ENCODE measurements around the gene DIDO1. TPM values are rescaled to one million over a fixed set of nuclear protein-coding genes. Genes with fewer than 3 reads are reported as not detected.

Gene DIDO1
- total RNA-seq, 1 donor = 46.3 TPM

DNA sequence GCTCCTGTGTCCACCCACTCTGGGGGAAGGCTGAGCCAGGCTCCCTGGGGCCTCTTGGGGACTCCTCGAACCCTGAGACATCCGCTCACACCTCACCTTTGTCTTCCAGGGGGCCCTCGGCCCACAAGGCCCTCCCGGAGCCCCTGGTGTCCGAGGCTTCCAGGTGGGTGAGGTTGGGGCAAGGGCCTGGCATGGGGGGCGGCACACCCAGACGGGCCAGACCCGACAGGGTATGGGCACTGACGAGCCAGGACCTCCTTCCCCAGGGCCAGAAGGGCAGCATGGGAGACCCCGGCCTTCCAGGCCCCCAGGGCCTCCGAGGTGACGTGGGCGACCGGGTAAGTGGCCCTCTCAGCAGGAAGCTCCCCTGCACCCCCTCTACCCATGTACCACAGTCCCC lies 96.1 kb downstream of the DIDO1 start:
- Histone ChIP-seq H3K27ac (ENCODE audit: low read depth, low read length) (no peak overlapping the region), H4K20me1 (ENCODE audit: insufficient read depth, low read length) (no peaks in the 10 kb centered on the region), H2AFZ (ENCODE audit: low read length) (no peak overlapping the region), H3K9me3 (ENCODE audit: low read depth, low read length) (no peaks in the 10 kb centered on the region), H3K4me3 (ENCODE audit: insufficient read depth, low read length) (no peak overlapping the region), H3K4me1 (ENCODE audit: insufficient read depth, low read length) (no peaks in the 10 kb centered on the region), H3K79me2 (ENCODE audit: insufficient read depth, low read length) (no peaks in the 10 kb centered on the region), H3K27me3 (ENCODE audit: insufficient read depth, low read length) (peaks cover 64% of the 10 kb centered on the region), H3K36me3 (ENCODE audit: insufficient read depth, low read length) (no peaks in the 10 kb centered on the region), H3K4me2 (ENCODE audit: insufficient read depth, low read length) (no peak overlapping the region)
- peak; percentile 62 for DNase-seq (ENCODE audit: insufficient read length, low spot score, missing footprints)
- TF ChIP-seq, protein P1, sequence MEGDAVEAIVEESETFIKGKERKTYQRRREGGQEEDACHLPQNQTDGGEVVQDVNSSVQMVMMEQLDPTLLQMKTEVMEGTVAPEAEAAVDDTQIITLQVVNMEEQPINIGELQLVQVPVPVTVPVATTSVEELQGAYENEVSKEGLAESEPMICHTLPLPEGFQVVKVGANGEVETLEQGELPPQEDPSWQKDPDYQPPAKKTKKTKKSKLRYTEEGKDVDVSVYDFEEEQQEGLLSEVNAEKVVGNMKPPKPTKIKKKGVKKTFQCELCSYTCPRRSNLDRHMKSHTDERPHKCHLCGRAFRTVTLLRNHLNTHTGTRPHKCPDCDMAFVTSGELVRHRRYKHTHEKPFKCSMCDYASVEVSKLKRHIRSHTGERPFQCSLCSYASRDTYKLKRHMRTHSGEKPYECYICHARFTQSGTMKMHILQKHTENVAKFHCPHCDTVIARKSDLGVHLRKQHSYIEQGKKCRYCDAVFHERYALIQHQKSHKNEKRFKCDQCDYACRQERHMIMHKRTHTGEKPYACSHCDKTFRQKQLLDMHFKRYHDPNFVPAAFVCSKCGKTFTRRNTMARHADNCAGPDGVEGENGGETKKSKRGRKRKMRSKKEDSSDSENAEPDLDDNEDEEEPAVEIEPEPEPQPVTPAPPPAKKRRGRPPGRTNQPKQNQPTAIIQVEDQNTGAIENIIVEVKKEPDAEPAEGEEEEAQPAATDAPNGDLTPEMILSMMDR (IDR thresholded peaks at IDR 0.05; ENCODE audit: extremely low read depth, low read depth, low read length) = no peak

- H3K4me1 ChIP-seq (ENCODE audit: insufficient read depth, low read length) = peaks cover 3% of the 10 kb centered on the region
- TF ChIP-seq, protein P1 (IDR thresholded peaks at IDR 0.05; ENCODE audit: extremely low read depth, low read depth, low read length) = no peak
- no peaks in the 10 kb centered on the region for H3K9me3 ChIP-seq (ENCODE audit: low read depth, low read length)
- no peak overlapping the region for H3K27ac ChIP-seq (ENCODE audit: low read depth, low read length)
- H3K36me3 ChIP-seq (ENCODE audit: insufficient read depth, low read length) = no peaks in the 10 kb centered on the region
- peak; percentile 90 for DNase-seq (ENCODE audit: insufficient read length, low spot score, missing footprints)
- H3K79me2 ChIP-seq (ENCODE audit: insufficient read depth, low read length) = no peaks in the 10 kb centered on the region
- H3K27me3 ChIP-seq (ENCODE audit: insufficient read depth, low read length) = peaks cover 60% of the 10 kb centered on the region
- no peak overlapping the region for H3K4me3 ChIP-seq (ENCODE audit: insufficient read depth, low read length)
- H3K4me2 ChIP-seq (ENCODE audit: insufficient read depth, low read length) = no peak overlapping the region
- H4K20me1 ChIP-seq (ENCODE audit: insufficient read depth, low read length) = no peaks in the 10 kb centered on the region
- H2AFZ ChIP-seq (ENCODE audit: low read length) = no peak overlapping the region
These were observed 96.8 kb downstream of the DIDO1 start for GRCh38 chr20:62829231-62830230.

GRCh38 chr20:62828511-62829230 lies 97.6 kb downstream of the DIDO1 start:
- Histone ChIP-seq H3K27me3 (ENCODE audit: insufficient read depth, low read length) (peaks cover 55% of the 10 kb centered on the region), H3K27ac (ENCODE audit: low read depth, low read length) (no peak overlapping the region), H3K79me2 (ENCODE audit: insufficient read depth, low read length) (no peaks in the 10 kb centered on the region), H2AFZ (ENCODE audit: low read length) (no peak overlapping the region), H3K36me3 (ENCODE audit: insufficient read depth, low read length) (no peaks in the 10 kb centered on the region), H3K4me3 (ENCODE audit: insufficient read depth, low read length) (no peak overlapping the region), H4K20me1 (ENCODE audit: insufficient read depth, low read length) (no peaks in the 10 kb centered on the region), H3K9me3 (ENCODE audit: low read depth, low read length) (no peaks in the 10 kb centered on the region), H3K4me2 (ENCODE audit: insufficient read depth, low read length) (no peak overlapping the region), H3K4me1 (ENCODE audit: insufficient read depth, low read length) (peaks cover 7% of the 10 kb centered on the region)
- DNase-seq (ENCODE audit: insufficient read length, low spot score, missing footprints) = peak; percentile 76
- TF ChIP-seq, protein P1 (IDR thresholded peaks at IDR 0.05; ENCODE audit: extremely low read depth, low read depth, low read length) = no peak

- no peaks in the 10 kb centered on the region for H3K36me3 ChIP-seq (ENCODE audit: insufficient read depth, low read length)
- H3K79me2 ChIP-seq (ENCODE audit: insufficient read depth, low read length) = no peaks in the 10 kb centered on the region
- peak; percentile 72 for DNase-seq (ENCODE audit: insufficient read length, low spot score, missing footprints)
- H3K27me3 ChIP-seq (ENCODE audit: insufficient read depth, low read length) = peaks cover 53% of the 10 kb centered on the region
- H3K4me2 ChIP-seq (ENCODE audit: insufficient read depth, low read length) = no peak overlapping the region
- no peaks in the 10 kb centered on the region for H4K20me1 ChIP-seq (ENCODE audit: insufficient read depth, low read length)
- H2AFZ ChIP-seq (ENCODE audit: low read length) = no peak overlapping the region
- peaks cover 7% of the 10 kb centered on the region for H3K4me1 ChIP-seq (ENCODE audit: insufficient read depth, low read length)
- TF ChIP-seq, protein P1 (IDR thresholded peaks at IDR 0.05; ENCODE audit: extremely low read depth, low read depth, low read length) = no peak
- H3K9me3 ChIP-seq (ENCODE audit: low read depth, low read length) = no peaks in the 10 kb centered on the region
- H3K4me3 ChIP-seq (ENCODE audit: insufficient read depth, low read length) = no peak overlapping the region
- H3K27ac ChIP-seq (ENCODE audit: low read depth, low read length) = no peak overlapping the region
These were observed 98.3 kb downstream of the DIDO1 start for GRCh38 chr20:62828051-62828450.
